CD4-positive, alpha-beta T cell treated with Interferon alpha-2 for 1 hour (primary cell): ENCODE measurements around the gene HOXC6.
"Not testable (repeated sequence)": the region's sequence is repeated elsewhere in the genome, so short reads cannot be mapped to it uniquely, and the experiment has no call there.

ENCODE experiments used
- DNase-seq, 2 donors: peaks; one replicate each; pipeline ENCODE4 v3.0.0-alpha.2; 2020 to 2022

HOXC6 gene

DNA sequence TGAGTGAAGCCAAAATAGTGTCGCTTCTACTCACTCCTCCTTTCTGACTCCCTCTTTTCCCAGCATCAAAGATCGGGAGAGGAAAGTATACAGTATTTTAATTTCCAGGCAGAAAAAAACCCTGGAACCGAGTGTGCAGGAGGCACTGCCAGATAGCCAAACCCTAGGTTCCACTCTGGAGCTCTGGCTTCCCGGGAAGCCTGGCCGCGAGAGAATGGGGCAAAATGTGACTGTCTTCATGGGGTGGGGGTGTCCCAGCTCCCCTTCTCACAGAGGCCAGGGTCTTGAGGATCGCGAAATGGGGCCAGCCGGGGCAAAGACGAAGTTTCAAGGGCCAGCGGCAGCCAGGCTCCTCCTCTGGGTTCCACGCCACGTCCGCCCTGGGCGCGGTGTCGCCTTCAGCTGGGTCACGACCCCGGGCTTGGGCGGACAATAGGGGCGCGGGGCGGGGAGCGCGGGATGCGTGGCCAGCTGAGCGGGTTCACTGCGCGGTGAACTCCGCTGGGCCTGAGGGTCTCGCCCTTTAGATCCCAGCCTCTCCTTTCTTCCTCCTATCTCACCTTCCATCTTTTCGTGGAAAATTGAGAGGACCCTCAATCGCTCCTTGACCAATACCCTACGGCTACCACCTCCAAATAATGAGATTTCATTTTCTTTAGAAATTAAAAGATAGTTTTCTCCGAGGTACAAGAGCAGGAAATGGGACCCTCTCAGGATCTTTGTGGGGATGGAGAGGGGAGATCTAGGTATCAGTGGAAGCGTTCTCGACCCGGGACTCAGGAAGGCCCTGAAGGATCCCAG lies 32.1 kb downstream of the HOXC6 start:
- no peak for DNase-seq

DNA sequence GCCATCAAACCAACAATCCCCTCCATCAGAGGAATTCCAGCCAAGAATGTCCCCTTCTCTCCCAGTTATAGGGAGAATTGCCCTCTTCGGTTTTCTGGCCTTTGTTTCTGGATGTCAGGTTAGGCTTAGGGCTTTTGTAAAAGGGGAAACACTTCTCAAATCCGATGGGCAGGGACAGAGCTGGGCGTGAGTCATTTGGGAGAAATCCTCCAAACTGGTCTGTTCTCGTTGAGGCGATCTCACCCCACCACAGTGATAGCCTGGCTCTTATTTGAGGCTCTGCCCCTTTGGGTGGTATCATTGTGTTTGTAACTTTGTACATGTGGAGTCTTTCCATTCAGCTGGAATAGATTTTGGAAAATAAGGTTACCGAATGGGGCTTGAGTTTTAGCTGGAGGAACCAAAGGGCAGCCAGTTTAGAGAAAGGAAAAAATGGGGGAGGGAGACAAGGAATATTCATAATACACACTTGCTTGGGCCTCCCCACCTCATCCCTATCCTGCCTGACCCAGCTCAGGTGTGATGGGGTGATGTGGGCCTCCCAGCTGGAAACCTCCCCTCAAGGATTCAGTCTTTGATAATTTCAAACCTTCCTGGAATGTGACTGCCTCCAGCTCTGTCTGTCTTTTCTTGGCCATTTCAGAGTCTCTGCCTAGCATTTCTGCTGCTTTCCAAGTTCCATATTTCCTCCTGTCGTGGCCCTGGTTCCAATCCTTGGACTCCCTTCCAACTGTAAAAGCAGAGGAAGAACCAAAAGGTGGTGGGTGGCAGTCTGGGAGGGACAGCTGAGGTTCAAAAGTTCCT lies 32.9 kb downstream of the HOXC6 start:
- no peak for DNase-seq

DNA sequence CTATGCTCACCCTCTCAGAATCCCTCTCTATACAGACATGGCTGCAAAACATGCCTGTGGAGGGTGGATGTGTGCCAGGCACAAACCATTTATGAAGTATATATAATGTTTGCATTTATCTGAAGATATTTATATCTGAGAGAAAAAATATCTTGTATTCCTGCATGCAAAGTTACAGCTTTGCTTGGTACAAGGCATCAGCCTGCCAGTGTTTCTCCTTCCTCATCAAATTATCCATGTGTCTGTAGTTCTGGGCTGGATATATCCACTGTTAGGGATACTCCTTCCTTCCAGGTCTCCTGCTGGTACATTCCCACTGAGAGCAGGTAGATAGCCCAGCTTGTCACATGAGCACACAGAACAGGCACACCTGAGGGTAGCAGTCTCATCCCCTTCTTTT lies 37.4 kb downstream of the HOXC6 start:
- no peak for DNase-seq

DNA sequence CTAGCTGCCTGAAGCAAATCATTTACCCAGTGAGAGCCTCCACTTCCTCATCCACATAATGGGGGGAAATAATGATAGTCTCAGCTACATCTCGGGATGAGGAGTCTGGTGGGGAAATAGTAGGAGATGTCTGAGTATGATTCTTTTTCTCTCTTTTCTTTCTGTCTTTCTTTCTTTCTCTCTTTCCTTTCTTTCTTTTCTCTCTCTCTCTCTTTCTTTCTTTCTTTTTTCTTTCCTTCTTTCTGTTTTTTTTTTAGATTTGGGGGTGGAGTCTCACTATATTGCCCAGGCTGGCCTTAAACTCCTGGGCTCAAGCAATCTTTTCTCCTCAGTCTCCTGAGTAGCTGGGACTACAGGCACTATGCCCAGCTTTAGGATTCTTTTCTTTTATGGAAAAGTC lies 38.2 kb downstream of the HOXC6 start:
- no peak for DNase-seq

DNA sequence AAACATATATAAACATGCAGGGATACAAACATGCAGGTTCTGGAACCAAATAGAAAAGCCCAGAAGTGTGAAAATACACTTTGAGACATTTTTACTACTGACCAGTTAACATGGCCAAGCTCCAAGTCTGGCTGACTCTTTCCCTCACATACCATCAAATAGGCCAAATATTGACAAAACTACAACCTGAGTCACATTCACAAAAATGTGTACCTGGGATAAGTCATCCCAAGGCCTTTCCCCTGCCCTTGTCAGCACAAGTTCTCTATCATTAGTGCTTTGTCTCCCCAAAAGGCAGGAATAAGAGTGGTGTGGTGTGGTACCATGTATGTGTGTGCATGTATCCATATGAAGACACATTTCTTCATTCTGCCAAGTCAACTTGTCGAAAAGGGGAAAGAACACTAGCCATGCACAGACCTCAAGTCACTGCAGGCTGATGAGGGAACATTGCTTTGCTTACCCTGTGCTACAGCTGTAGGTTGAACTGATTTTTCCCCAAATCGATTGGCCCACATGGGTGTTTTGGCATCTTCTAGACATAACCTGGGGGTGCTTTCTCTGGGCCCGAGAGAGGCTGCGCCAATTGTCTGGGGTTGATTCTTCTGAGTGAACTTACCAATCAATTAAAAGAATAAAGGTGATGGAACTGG lies 40.3 kb downstream of the HOXC6 start:
- DNase-seq, result no peak

DNA sequence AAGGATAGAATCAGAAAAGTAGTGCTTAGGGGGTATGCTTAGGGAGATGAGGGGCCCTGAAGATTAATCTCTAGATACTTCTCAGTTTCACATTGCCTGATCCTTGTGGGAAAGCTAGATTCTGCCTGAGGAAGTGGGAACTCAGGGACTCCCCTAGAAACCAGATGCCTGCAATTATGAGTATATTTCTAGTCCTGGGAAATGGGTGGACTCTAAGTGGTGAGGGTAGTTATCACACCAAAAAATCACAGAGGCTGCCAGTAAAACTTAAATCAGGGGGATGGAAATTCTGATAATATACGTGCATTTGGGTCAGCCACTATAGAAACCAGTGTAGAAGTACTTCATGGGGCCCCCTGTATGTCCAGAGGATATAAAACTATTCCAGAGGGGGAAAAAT lies 43.7 kb downstream of the HOXC6 start:
- DNase-seq, result no peak

DNA sequence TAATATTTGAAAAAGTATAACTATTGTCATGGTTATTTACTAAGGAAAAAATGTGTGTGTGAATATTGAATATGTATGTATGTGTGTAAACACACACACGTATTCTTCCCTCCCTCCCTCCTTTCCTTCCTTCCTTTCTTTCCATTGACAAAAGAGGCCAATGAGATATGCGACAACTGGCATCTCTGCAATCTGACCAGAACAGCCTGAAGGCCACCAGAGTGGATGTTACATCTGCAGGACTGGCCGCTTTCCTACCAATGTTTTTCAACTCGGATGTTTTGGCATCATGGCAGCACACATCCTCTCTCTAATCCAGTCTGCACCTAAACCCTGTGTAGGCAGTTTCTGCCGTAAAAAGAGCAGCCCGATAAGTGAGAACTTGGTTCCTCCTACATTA lies 46.1 kb downstream of the HOXC6 start:
- no peak for DNase-seq

DNA sequence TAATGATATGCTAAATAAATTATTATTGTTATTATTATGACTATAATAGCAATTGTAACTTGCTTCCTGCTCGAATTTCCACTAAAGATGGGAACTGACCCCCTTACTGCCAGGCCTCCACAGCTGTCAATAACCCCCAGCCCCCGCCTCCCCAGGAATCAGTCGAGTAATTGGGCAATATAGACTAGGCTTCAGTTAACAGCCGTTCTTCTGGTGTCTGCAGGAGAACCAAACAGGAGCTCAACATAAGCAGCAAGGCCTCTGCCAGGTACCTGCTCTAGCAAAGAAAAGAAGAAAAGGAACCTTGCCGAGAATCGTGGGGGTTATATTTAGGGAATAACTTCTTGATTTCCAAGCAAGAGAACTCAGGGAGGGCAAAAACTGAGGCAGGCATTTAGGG lies 47.2 kb downstream of the HOXC6 start:
- DNase-seq, result no peak

DNA sequence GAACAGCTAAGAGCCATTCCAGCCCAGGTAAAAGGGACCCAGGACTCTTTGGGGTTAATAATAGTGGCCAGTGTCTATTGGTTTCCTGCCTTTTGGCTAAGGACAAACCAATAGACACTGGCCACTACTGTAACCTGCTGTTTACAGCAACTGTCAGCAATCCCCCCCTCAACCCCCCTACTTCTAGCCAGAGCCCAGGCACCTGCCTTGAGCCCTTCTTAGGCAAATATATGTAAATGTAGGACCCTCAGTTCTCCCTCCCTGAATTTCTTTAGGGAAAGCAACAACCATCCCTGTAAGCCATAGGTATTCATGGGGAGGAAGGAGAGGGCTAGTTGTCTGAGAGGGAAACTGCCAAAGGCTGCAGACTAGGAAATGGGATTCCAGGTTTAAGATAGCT lies 47.7 kb downstream of the HOXC6 start:
- DNase-seq, result no peak

DNA sequence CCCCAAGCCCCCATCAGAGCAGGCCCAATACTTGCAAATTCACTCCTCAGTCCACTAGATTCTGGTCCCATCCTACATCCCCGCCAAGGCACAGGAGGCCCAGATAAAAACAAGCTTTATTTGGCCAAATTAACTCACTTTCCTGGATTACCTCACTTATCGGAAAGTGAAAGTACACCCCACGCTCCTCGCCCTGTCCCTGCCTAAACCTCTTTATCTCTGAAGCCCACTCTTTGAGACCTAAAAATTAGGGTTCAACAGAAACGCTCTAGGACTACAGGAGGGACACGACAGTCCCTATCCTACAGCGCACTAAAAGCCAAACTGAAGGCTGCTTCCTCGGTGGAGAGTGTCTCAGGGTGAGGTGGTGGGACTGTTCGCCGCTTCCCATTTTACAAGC lies 49.6 kb downstream of the HOXC6 start:
- DNase-seq, result not testable (repeated sequence)

DNA sequence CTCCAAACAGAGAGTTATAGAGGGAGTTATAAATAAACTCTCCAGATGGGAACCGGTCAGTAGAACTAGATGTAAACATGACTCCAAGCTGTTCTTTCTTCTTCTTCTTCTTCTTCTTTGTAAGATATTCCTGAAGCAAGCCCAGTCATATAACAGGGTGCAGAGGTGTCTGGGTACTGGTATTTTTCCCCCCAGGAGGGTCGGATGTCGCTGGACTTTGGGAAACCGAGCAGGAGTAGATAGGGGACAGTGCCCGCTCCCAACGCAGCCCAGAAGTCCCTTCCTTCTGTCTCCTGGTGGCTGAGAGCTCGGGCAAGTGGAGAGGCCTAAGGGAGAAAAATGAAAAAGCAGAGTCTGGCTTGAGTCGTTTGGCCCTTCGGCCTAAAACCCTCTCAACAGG lies 50.9 kb downstream of the HOXC6 start:
- DNase-seq, result not testable (repeated sequence)
